IMR-90 (cell line): ENCODE data around the gene POLR3E. TPM values are rescaled to one million over a fixed set of nuclear protein-coding genes. Genes with fewer than 3 reads are reported as not detected.

Experiments
- ATAC-seq: fragments of 200-7000 bp; cut with Tn5 transposase; 2 replicates; pipeline ENCODE4 v1.9.1; 2020; ENCODE audit warnings: low read depth, mild to moderate bottlenecking, moderate library complexity
- BruUV-seq: library from RNA; stranded (reverse); fragments of 400-500 nt; replicated peaks from 2 replicates; lab custom pipeline; 2021; lab: Mats Ljungman, UMichigan
- CTCF ChIA-PET: fragments of 300-600 bp; formaldehyde crosslinking; extraction: SDS; loops from one replicate; lab custom pipeline; 2021; ENCODE audit warnings: antibody characterized with exemption; lab: Yijun Ruan, JAX
- POLR2A ChIA-PET: fragments of 300-600 bp; sonication (Branson Sonifier 250); formaldehyde crosslinking; loops from one replicate; lab custom pipeline; 2022; ENCODE audit warnings: antibody characterized with exemption; ENCODE audit not compliant: unreplicated experiment; lab: Charles Lee
- DNase-seq: peaks from one replicate; pipeline ENCODE4 v3.0.0; 2013
- H2AFZ ChIP-seq: replicated peaks from 2 replicates; pipeline ENCODE3; 2013; ENCODE audit warnings: low read length, mild to moderate bottlenecking; ENCODE audit not compliant: poor library complexity
- H2AK5ac ChIP-seq: 2 replicates; pipeline ENCODE4 v1.6.1; 2013; ENCODE audit warnings: low read depth, low read length, inconsistent platforms
- H2AK9ac ChIP-seq: replicated peaks from 2 replicates; pipeline ENCODE3; 2013; ENCODE audit warnings: mild to moderate bottlenecking, low read depth, low read length, moderate library complexity; ENCODE audit not compliant: poor library complexity
- H2BK120ac ChIP-seq: 2 replicates; pipeline ENCODE4 v1.6.1; 2013; ENCODE audit warnings: low read depth, low read length, inconsistent platforms
- H2BK15ac ChIP-seq: 3 replicates; pipeline ENCODE4 v1.6.1; 2013; ENCODE audit warnings: low read depth, low read length, inconsistent platforms
- H2BK20ac ChIP-seq: 2 replicates; pipeline ENCODE4 v1.6.1; 2013; ENCODE audit warnings: low read depth, mild to moderate bottlenecking, inconsistent platforms, low read length, moderate library complexity
- H2BK5ac ChIP-seq: 2 replicates; pipeline ENCODE4 v1.6.1; 2013; ENCODE audit warnings: mild to moderate bottlenecking, low read depth, low read length, inconsistent platforms; ENCODE audit not compliant: poor library complexity, severe bottlenecking
- H3K14ac ChIP-seq: replicated peaks from 2 replicates; pipeline ENCODE4 v1.6.1; 2013; ENCODE audit warnings: low read depth, low read length, inconsistent platforms
- H3K18ac ChIP-seq: 2 replicates; pipeline ENCODE4 v1.6.1; 2013; ENCODE audit warnings: low read depth, low read length, control low read depth
- H3K23ac ChIP-seq: 2 replicates; pipeline ENCODE4 v1.6.1; 2013; ENCODE audit warnings: low read depth, low read length, inconsistent platforms
- H3K27ac ChIP-seq: 2 replicates; pipeline ENCODE4 v1.5.1; 2013; ENCODE audit warnings: mild to moderate bottlenecking, control low read depth, low read length; ENCODE audit not compliant: insufficient read depth
- H3K27me3 ChIP-seq: 2 replicates; pipeline ENCODE4 v1.6.1; 2013; ENCODE audit warnings: low read length; ENCODE audit not compliant: control insufficient read depth, insufficient read depth
- H3K36me3 ChIP-seq: 2 replicates; pipeline ENCODE4 v1.6.1; 2013; ENCODE audit warnings: low read length, mixed read lengths; ENCODE audit not compliant: control insufficient read depth, insufficient read depth
- H3K4ac ChIP-seq: 2 replicates; pipeline ENCODE4 v1.6.1; 2013; ENCODE audit warnings: low read depth, low read length, inconsistent platforms
- H3K4me1 ChIP-seq: 2 replicates; pipeline ENCODE4 v1.6.1; 2013; ENCODE audit warnings: low read length, mixed read lengths; ENCODE audit not compliant: control insufficient read depth, insufficient read depth
- H3K4me2 ChIP-seq: 2 replicates; pipeline ENCODE4 v1.6.1; 2013; ENCODE audit warnings: low read depth, mild to moderate bottlenecking, control low read depth, low read length, moderate library complexity
- H3K4me3 ChIP-seq: 2 replicates; pipeline ENCODE4 v1.5.1; 2013; ENCODE audit warnings: low read depth, mild to moderate bottlenecking, control low read depth, low read length, moderate library complexity; ENCODE audit not compliant: insufficient read depth
- H3K56ac ChIP-seq: 2 replicates; pipeline ENCODE4 v1.6.1; 2013; ENCODE audit warnings: low read length, inconsistent platforms; ENCODE audit not compliant: insufficient read depth; ENCODE audit errors: extremely low read depth
- H3K79me1 ChIP-seq, 2 experiments: 2 replicates each; pipeline ENCODE4 v1.6.1; 2013; ENCODE audit warnings: low read length in 2 of 2, inconsistent platforms in 1 of 2, low read depth in 1 of 2
- H3K9ac ChIP-seq: 2 replicates; pipeline ENCODE4 v1.6.1; 2013; ENCODE audit warnings: low read depth, low read length, control low read depth
- H3K9me1 ChIP-seq: 2 replicates; pipeline ENCODE4 v1.6.1; 2013; ENCODE audit warnings: low read length, inconsistent platforms; ENCODE audit not compliant: insufficient read depth
- H3K9me3 ChIP-seq: 2 replicates; pipeline ENCODE4 v1.6.1; 2013; ENCODE audit warnings: low read length; ENCODE audit not compliant: control insufficient read depth, insufficient read depth
- H4K20me1 ChIP-seq: 2 replicates; pipeline ENCODE4 v1.6.1; 2013; ENCODE audit warnings: low read length, inconsistent platforms; ENCODE audit not compliant: insufficient read depth
- H4K5ac ChIP-seq: 2 replicates; pipeline ENCODE4 v1.6.1; 2013; ENCODE audit warnings: mild to moderate bottlenecking, low read depth, low read length, control low read depth
- H4K8ac ChIP-seq, 2 experiments: 2 replicates each; pipeline ENCODE4 v1.6.1; 2013; ENCODE audit warnings: low read depth in 2 of 2, low read length in 2 of 2, control low read depth in 1 of 2, inconsistent platforms in 1 of 2
- H4K91ac ChIP-seq: 2 replicates; pipeline ENCODE4 v1.6.1; 2013; ENCODE audit warnings: low read depth, low read length, inconsistent platforms; ENCODE audit not compliant: insufficient read depth
- FOS ChIP-seq: fragments of 150-350 bp; IDR thresholded peaks from 2 replicates; pipeline ENCODE4 v1.6.1; 2016; ENCODE audit warnings: low read depth, low read length
- MAFK ChIP-seq: IDR thresholded peaks from 2 replicates; pipeline ENCODE4 v1.6.1; 2012; ENCODE audit warnings: low read depth, low read length, improper control_type of control experiment
- MXI1 ChIP-seq: IDR thresholded peaks from 2 replicates; pipeline ENCODE4 v1.6.1; 2012; ENCODE audit warnings: low read depth, mild to moderate bottlenecking, low read length, moderate library complexity, borderline replicate concordance
- POLR2A ChIP-seq: IDR thresholded peaks from 2 replicates; pipeline ENCODE4 v1.6.1; 2012; ENCODE audit warnings: mild to moderate bottlenecking, low read depth, low read length
- SMC3 ChIP-seq: fragments of 150-350 bp; IDR thresholded peaks from 2 replicates; pipeline ENCODE4 v1.6.1; 2016; ENCODE audit warnings: low read depth, mild to moderate bottlenecking, antibody characterized with exemption, low read length, moderate library complexity
- WGBS, 2 experiments: methylation state at CpG; one replicate each; pipeline versions ENCODE4 v1.1.5 to v1.1.7; 2013; ENCODE audit warnings: missing lambda C conversion rate in 2 of 2; ENCODE audit not compliant: insufficient read length in 1 of 2; ENCODE audit errors: extremely low coverage in 2 of 2; 5-methylcytosine and 5-hydroxymethylcytosine counted together
- dilution Hi-C: fragments of 300-500 bp; cut with HindIII; formaldehyde crosslinking; loops from one replicate; pipeline ENCODE4 v1.14.3; 2018; ENCODE audit warnings: low sequenced_read_pairs; ENCODE audit not compliant: unreplicated experiment
- in situ Hi-C: fragments of 300-500 bp; cut with MboI; formaldehyde crosslinking; loops from 3 replicates; pipeline ENCODE4 v1.14.3; 2019; ENCODE audit warnings: low sequenced_read_pairs, inconsistent platforms, mixed read lengths
- intact Hi-C: fragments of 100-400 bp; cut with micrococcal nuclease; formaldehyde crosslinking; loops from 2 replicates; pipeline ENCODE4 v1.10.0; 2022
- polyA plus RNA-seq, 3 experiments: library from polyadenylated mRNA; depleted of rRNA; stranded (reverse); fragments of >200 nt; gene quantifications; 2 replicates each; pipeline ENCODE4 v1.2.3, GENCODE V29; 2012; ENCODE audit warnings: low replicate concordance in 1 of 3
- total RNA-seq: library from RNA; depleted of rRNA; stranded (reverse); fragments of >200 nt; gene quantifications from 2 replicates; pipeline ENCODE4 v1.2.3, GENCODE V29; 2012
- TF ChIP-seq, protein P1 (sequence below): conservative IDR thresholded peaks from 2 replicates; pipeline ENCODE4 v1.5.1; 2012; ENCODE audit warnings: mild to moderate bottlenecking, low read depth, low read length, improper control_type of control experiment

Gene POLR3E
- total and polyA plus RNA-seq, 2 of the 4 experiments (the other 2 are of a cell fraction), result 19.9 to 46.0 TPM

DNA sequence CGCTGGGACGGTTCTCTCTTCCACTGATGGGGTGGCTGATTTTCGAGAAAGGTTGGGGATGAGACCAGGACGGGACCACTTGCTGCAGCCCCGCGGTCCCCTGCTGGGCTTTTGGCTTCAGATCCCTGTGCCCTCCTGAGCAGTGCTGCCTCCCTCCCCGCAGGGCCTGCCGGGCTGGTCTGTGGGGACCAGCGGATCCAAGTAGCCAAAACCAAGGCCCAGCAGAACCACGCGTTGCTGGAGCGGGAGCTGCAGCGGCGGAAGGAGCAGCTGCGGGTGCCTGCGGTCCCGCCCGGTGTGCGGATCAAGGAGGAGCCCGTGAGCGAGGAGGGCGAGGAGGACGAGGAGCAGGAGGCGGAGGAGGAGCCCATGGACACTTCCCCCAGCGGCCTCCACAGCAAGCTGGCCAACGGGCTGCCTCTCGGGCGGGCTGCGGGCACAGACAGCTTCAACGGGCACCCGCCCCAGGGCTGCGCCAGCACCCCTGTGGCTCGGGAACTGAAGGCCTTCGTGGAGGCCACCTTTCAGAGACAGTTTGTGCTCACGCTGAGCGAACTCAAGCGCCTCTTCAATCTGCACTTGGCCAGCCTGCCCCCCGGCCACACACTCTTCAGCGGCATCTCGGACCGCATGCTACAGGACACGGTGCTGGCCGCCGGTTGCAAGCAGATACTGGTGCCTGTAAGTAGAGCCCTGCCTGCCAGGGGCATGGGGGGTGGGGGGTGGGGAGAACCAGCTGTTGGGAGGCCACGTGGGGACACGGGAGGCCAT lies 28.6 kb downstream of the POLR3E start:
- ChIA-PET POLR2A (interaction anchor here (0.5 kb wide), 1 partner anchor 50 kb away, joined by 3 read pairs; no protein-coding TSS in a partner anchor), CTCF (no interaction called here)
- Histone ChIP-seq H3K4ac (no peak overlapping the region), H2BK5ac (no peak overlapping the region), H2AK9ac (no peak overlapping the region), H3K27ac (no peak overlapping the region), H2BK120ac (no peak overlapping the region), H4K20me1 (peaks cover 22% of the 10 kb centered on the region), H3K4me3 (no peak overlapping the region), H3K4me1 (no peaks in the 10 kb centered on the region), H3K14ac (no peak overlapping the region), H3K27me3 (no peaks in the 10 kb centered on the region), H4K91ac (no peak overlapping the region), H3K79me1 (peaks cover 6 to 41% of the 10 kb centered on the region in 2 experiments; a peak in 3 of 4 replicates), H2AFZ (no peak overlapping the region), H3K9ac (no peak overlapping the region), H3K56ac (no peak overlapping the region), H2BK15ac (no peak overlapping the region), H3K4me2 (no peak overlapping the region), H3K9me1 (peaks cover 3% of the 10 kb centered on the region; the same call in 1 of the 2 replicates), H3K9me3 (no peaks in the 10 kb centered on the region), H2BK20ac (no peak overlapping the region), H4K8ac (no peak overlapping the region), H2AK5ac (no peak overlapping the region), H4K5ac (no peak overlapping the region), H3K36me3 (peaks cover 58% of the 10 kb centered on the region), H3K23ac (no peak overlapping the region), H3K18ac (no peak overlapping the region)
- ATAC-seq (no peak), DNase-seq (no peak)
- intact Hi-C loops (no loop called here), in situ Hi-C loops (loop anchor here (25.0 kb wide), 1 partner anchor 1163 kb away; the partner anchor contains the start of genes DNAH3 and LDAF1), dilution Hi-C loops (no loop called here)
- TF ChIP-seq SMC3 (no peak), FOS (no peak), POLR2A (no peak), MAFK (no peak), MXI1 (no peak)
- TF ChIP-seq, protein P1, sequence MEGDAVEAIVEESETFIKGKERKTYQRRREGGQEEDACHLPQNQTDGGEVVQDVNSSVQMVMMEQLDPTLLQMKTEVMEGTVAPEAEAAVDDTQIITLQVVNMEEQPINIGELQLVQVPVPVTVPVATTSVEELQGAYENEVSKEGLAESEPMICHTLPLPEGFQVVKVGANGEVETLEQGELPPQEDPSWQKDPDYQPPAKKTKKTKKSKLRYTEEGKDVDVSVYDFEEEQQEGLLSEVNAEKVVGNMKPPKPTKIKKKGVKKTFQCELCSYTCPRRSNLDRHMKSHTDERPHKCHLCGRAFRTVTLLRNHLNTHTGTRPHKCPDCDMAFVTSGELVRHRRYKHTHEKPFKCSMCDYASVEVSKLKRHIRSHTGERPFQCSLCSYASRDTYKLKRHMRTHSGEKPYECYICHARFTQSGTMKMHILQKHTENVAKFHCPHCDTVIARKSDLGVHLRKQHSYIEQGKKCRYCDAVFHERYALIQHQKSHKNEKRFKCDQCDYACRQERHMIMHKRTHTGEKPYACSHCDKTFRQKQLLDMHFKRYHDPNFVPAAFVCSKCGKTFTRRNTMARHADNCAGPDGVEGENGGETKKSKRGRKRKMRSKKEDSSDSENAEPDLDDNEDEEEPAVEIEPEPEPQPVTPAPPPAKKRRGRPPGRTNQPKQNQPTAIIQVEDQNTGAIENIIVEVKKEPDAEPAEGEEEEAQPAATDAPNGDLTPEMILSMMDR, result no peak
- BruUV-seq, result no TSS peak
- WGBS, 2 experiments, result 96% methylated on average over 20 of the region's 46 CpGs; no CpG with 5 or more reads in 1 of the 2 experiments
